HepG2 (cell line): Measurements from ENCODE around the gene KIRREL3. TPM values are rescaled to one million over a fixed set of nuclear protein-coding genes. Genes with fewer than 3 reads are reported as not detected.

Experiments
- ATAC-seq: fragments of 200-7000 bp; cut with Tn5 transposase; 3 replicates; pipeline ENCODE4 v1.9.1; 2020; ENCODE audit warnings: mild to moderate bottlenecking, moderate library complexity
- BruUV-seq: library from RNA; stranded (reverse); fragments of 400-500 nt; replicated peaks from 2 replicates; lab custom pipeline; 2021; lab: Mats Ljungman, UMichigan
- CTCF ChIA-PET: fragments of 300-600 bp; formaldehyde crosslinking; extraction: SDS; loops from one replicate; lab custom pipeline; 2021; ENCODE audit warnings: low total read pairs, inconsistent platforms, low intra/inter-chr PET ratio; lab: Yijun Ruan, JAX
- POLR2A ChIA-PET: fragments of 350-600 bp; sonication (Branson Sonifier 250); formaldehyde crosslinking; loops from one replicate; lab custom pipeline; 2020; ENCODE audit warnings: antibody characterized with exemption, inconsistent platforms; lab: Yijun Ruan, JAX
- DNase-seq: peaks from one replicate; pipeline ENCODE4 v3.0.0-alpha.2; 2015; ENCODE audit warnings: low spot score
- FAIRE-seq: peaks from 3 replicates; lab custom pipeline; 2011; peaks lifted over from hg19 to GRCh38; lab: Jason Lieb, UNC
- H2AFZ ChIP-seq: one replicate; pipeline ENCODE4 v1.6.1; 2011; ENCODE audit warnings: low read length, inconsistent platforms
- H3K27ac ChIP-seq: fragments of 300-600 bp; 3 replicates; pipeline ENCODE4 v1.8.0; 2011; ENCODE audit warnings: mixed run types, mild to moderate bottlenecking, mixed read lengths, low read length, inconsistent platforms; ENCODE audit not compliant: insufficient read depth; ENCODE audit errors: extremely low read length
- H3K27me3 ChIP-seq, 2 experiments: fragments of 200-600 bp in 1 of 2; 2 replicates in 1 of 2; 3 replicates in 1 of 2; pipeline versions ENCODE4 v1.6.0 to v1.8.0; 2011; ENCODE audit warnings: low read length in 2 of 2, mild to moderate bottlenecking in 2 of 2, moderate library complexity in 2 of 2, inconsistent platforms in 1 of 2; ENCODE audit not compliant: insufficient read depth in 2 of 2, control insufficient read depth in 1 of 2
- H3K36me3 ChIP-seq, 2 experiments: fragments of 200-600 bp in 1 of 2; replicated peaks in 1 of 2; 2 replicates in 1 of 2; 3 replicates in 1 of 2; pipeline versions ENCODE4 v1.5.1 to v1.8.0; 2011; ENCODE audit warnings: low read length in 2 of 2, inconsistent platforms in 1 of 2; ENCODE audit not compliant: insufficient read depth in 2 of 2, control insufficient read depth in 1 of 2
- H3K4me1 ChIP-seq: 2 replicates; pipeline ENCODE4 v1.5.1; 2012; ENCODE audit warnings: low read length, inconsistent platforms; ENCODE audit not compliant: insufficient read depth
- H3K4me2 ChIP-seq: 2 replicates; pipeline ENCODE4 v1.6.0; 2011; ENCODE audit warnings: low read depth, low read length, inconsistent platforms
- H3K4me3 ChIP-seq, 3 experiments: fragments of 200-600 bp in 1 of 3; sonication (generic), shearing (Covaris generic) in 1 of 3; replicated peaks in 1 of 3; 2 replicates each; pipeline ENCODE4 v1.5.1; 2011 to 2016; ENCODE audit warnings: low read length in 3 of 3, inconsistent platforms in 2 of 3, low read depth in 2 of 3, mild to moderate bottlenecking in 2 of 3, control low read depth in 1 of 3, mixed read lengths in 1 of 3; ENCODE audit not compliant: insufficient read depth in 1 of 3
- H3K79me2 ChIP-seq: one replicate; pipeline ENCODE4 v1.6.1; 2011; ENCODE audit warnings: low read length, inconsistent platforms; ENCODE audit not compliant: insufficient read depth
- H3K9ac ChIP-seq: 2 replicates; pipeline ENCODE4 v1.6.0; 2011; ENCODE audit warnings: mild to moderate bottlenecking, low read depth, low read length, inconsistent platforms; ENCODE audit not compliant: insufficient read depth
- H3K9me3 ChIP-seq: 2 replicates; pipeline ENCODE4 v1.5.1; 2012; ENCODE audit warnings: mild to moderate bottlenecking, low read length
- H4K20me1 ChIP-seq: 2 replicates; pipeline ENCODE4 v1.6.0; 2011; ENCODE audit warnings: inconsistent platforms, mild to moderate bottlenecking, low read length, moderate library complexity; ENCODE audit not compliant: insufficient read depth
- ATF3 ChIP-seq: sonication (generic); formaldehyde crosslinking; IDR thresholded peaks from 2 replicates; pipeline ENCODE4 v1.4.0; 2020; ENCODE audit warnings: missing genetic modification reagents
- CCDC6 ChIP-seq: sonication (generic); formaldehyde crosslinking; IDR thresholded peaks from 2 replicates; pipeline ENCODE4 v1.8.1; 2022; ENCODE audit warnings: mild to moderate bottlenecking, missing genetic modification reagents, moderate library complexity
- EZH2 ChIP-seq: conservative IDR thresholded peaks from 2 replicates; pipeline ENCODE4 v1.6.1; 2012; ENCODE audit warnings: mild to moderate bottlenecking, low read depth, low read length, moderate library complexity
- KDM3A ChIP-seq: IDR thresholded peaks from 2 replicates; pipeline ENCODE4 v1.6.1; 2018; ENCODE audit warnings: low read depth, missing compliant biosample characterization
- NFE2L1 ChIP-seq: sonication (generic); formaldehyde crosslinking; IDR thresholded peaks from 2 replicates; pipeline ENCODE4 v1.4.0; 2020; ENCODE audit warnings: missing genetic modification reagents, mild to moderate bottlenecking, borderline replicate concordance
- RFX1 ChIP-seq: fragments of 450-650 bp; IDR thresholded peaks from 2 replicates; pipeline ENCODE4 v1.6.1; 2017
- TFDP2 ChIP-seq: sonication (generic); formaldehyde crosslinking; IDR thresholded peaks from 2 replicates; pipeline ENCODE4 v1.4.0; 2020; ENCODE audit warnings: missing genetic modification reagents
- ZBTB44 ChIP-seq: sonication (generic); formaldehyde crosslinking; IDR thresholded peaks from 2 replicates; pipeline ENCODE4 v1.4.0; 2020; ENCODE audit warnings: missing genetic modification reagents
- ZNF589 ChIP-seq: sonication (generic); formaldehyde crosslinking; conservative IDR thresholded peaks from 2 replicates; pipeline ENCODE4 v1.8.0; 2022; ENCODE audit warnings: mild to moderate bottlenecking, moderate library complexity, missing genetic modification reagents
- WGBS: methylation state at CpG from one replicate; pipeline ENCODE4 v1.1.6; 2017; ENCODE audit warnings: low lambda C conversion rate; 5-methylcytosine and 5-hydroxymethylcytosine counted together
- in situ Hi-C: cut with HindIII; loops from 2 replicates; pipeline ENCODE4 v1.10.0; 2017; ENCODE audit warnings: low pct_unique_long_range_greater_than_20kb; ENCODE audit not compliant: extremely low pct_ligation_motif_present
- intact Hi-C: fragments of 100-400 bp; cut with micrococcal nuclease; formaldehyde crosslinking; loops from one replicate; pipeline ENCODE4 v1.10.0; 2022; ENCODE audit not compliant: unreplicated experiment
- polyA plus RNA-seq, 8 experiments: library from polyadenylated mRNA; depleted of rRNA in 3 of 8; stranded (reverse) in 7 of 8; unstranded in 1 of 8; fragments of >200 nt; fragmentation: Illumina TruSeq in 4 of 8; extraction: Trizol in 4 of 8; gene quantifications; 2 replicates each; pipeline versions ENCODE4 v1.2.1 to v1.2.3, GENCODE V29; 2011 to 2016; ENCODE audit warnings: low read depth in 4 of 8, missing spikeins in 1 of 8, mixed read lengths in 1 of 8; ENCODE audit not compliant: insufficient read depth in 1 of 8
- total RNA-seq, 5 experiments: library from RNA; depleted of rRNA; stranded (reverse); fragments of >200 nt; fragmentation: Illumina TruSeq; extraction: Trizol; gene quantifications; 2 replicates each; pipeline ENCODE4 v1.2.3, GENCODE V29; 2016; ENCODE audit warnings: low read depth in 1 of 5
- TF ChIP-seq, protein P1 (sequence below): sonication (generic); formaldehyde crosslinking; IDR thresholded peaks from 2 replicates; pipeline ENCODE4 v1.5.1; 2020; ENCODE audit warnings: mild to moderate bottlenecking, missing genetic modification reagents, borderline replicate concordance
- TF ChIP-seq, protein P2 (sequence below): sonication (generic); formaldehyde crosslinking; IDR thresholded peaks from 2 replicates; pipeline ENCODE4 v1.5.0; 2020; ENCODE audit warnings: mild to moderate bottlenecking, missing genetic modification reagents
- TF ChIP-seq, protein P3 (sequence below): sonication (generic); formaldehyde crosslinking; IDR thresholded peaks from 2 replicates; pipeline ENCODE4 v1.8.1; 2023; ENCODE audit warnings: mild to moderate bottlenecking, missing genetic modification reagents

KIRREL3 gene
- total and polyA plus RNA-seq, 2 of the 13 experiments (the other 11 are each of a cell fraction or from before 2014, with no cell fraction given) = not detected

DNA sequence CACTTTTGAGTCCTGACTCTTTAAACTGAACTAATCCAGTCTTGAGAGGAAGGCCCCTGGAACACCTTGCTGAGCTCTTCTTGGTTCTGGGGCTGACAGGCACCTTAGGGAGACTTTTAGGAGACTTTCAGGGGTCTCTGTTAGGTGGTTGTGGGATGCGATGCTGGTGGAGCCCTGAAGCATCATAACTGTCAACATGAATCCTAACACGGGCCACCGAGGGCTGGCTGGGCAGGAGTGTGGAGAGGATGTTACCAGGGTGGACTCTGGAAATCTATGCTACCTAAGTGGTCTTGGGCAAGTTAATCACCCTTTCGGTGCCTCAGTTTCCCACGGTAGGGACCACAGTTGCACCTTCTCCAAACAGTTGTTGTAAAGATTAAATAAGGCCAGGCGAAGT, 538.6 kb downstream of the KIRREL3 start:
- H2AFZ ChIP-seq = no peak overlapping the region
- in situ Hi-C loops = no loop called here
- TF ChIP-seq TFDP2 (CRISPR knock-in tag) = no peak
- TF ChIP-seq CCDC6 = no peak
- TF ChIP-seq, protein P1, sequence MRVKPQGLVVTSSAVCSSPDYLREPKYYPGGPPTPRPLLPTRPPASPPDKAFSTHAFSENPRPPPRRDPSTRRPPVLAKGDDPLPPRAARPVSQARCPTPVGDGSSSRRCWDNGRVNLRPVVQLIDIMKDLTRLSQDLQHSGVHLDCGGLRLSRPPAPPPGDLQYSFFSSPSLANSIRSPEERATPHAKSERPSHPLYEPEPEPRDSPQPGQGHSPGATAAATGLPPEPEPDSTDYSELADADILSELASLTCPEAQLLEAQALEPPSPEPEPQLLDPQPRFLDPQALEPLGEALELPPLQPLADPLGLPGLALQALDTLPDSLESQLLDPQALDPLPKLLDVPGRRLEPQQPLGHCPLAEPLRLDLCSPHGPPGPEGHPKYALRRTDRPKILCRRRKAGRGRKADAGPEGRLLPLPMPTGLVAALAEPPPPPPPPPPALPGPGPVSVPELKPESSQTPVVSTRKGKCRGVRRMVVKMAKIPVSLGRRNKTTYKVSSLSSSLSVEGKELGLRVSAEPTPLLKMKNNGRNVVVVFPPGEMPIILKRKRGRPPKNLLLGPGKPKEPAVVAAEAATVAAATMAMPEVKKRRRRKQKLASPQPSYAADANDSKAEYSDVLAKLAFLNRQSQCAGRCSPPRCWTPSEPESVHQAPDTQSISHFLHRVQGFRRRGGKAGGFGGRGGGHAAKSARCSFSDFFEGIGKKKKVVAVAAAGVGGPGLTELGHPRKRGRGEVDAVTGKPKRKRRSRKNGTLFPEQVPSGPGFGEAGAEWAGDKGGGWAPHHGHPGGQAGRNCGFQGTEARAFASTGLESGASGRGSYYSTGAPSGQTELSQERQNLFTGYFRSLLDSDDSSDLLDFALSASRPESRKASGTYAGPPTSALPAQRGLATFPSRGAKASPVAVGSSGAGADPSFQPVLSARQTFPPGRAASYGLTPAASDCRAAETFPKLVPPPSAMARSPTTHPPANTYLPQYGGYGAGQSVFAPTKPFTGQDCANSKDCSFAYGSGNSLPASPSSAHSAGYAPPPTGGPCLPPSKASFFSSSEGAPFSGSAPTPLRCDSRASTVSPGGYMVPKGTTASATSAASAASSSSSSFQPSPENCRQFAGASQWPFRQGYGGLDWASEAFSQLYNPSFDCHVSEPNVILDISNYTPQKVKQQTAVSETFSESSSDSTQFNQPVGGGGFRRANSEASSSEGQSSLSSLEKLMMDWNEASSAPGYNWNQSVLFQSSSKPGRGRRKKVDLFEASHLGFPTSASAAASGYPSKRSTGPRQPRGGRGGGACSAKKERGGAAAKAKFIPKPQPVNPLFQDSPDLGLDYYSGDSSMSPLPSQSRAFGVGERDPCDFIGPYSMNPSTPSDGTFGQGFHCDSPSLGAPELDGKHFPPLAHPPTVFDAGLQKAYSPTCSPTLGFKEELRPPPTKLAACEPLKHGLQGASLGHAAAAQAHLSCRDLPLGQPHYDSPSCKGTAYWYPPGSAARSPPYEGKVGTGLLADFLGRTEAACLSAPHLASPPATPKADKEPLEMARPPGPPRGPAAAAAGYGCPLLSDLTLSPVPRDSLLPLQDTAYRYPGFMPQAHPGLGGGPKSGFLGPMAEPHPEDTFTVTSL = no peak
- TF ChIP-seq ZNF589 (CRISPR knock-in tag) = no peak
- TF ChIP-seq, protein P2, sequence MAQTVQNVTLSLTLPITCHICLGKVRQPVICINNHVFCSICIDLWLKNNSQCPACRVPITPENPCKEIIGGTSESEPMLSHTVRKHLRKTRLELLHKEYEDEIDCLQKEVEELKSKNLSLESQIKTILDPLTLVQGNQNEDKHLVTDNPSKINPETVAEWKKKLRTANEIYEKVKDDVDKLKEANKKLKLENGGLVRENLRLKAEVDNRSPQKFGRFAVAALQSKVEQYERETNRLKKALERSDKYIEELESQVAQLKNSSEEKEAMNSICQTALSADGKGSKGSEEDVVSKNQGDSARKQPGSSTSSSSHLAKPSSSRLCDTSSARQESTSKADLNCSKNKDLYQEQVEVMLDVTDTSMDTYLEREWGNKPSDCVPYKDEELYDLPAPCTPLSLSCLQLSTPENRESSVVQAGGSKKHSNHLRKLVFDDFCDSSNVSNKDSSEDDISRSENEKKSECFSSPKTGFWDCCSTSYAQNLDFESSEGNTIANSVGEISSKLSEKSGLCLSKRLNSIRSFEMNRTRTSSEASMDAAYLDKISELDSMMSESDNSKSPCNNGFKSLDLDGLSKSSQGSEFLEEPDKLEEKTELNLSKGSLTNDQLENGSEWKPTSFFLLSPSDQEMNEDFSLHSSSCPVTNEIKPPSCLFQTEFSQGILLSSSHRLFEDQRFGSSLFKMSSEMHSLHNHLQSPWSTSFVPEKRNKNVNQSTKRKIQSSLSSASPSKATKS (CRISPR knock-in tag) = no peak
- TF ChIP-seq ATF3 = no peak
- no peak for TF ChIP-seq RFX1
- no peak for TF ChIP-seq EZH2
- TF ChIP-seq, protein P3, sequence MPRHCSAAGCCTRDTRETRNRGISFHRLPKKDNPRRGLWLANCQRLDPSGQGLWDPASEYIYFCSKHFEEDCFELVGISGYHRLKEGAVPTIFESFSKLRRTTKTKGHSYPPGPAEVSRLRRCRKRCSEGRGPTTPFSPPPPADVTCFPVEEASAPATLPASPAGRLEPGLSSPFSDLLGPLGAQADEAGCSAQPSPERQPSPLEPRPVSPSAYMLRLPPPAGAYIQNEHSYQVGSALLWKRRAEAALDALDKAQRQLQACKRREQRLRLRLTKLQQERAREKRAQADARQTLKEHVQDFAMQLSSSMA (CRISPR knock-in tag) = no peak
- TF ChIP-seq ZBTB44 (CRISPR knock-in tag) = no peak
- TF ChIP-seq KDM3A (CRISPR knock-in tag) = no peak
- TF ChIP-seq NFE2L1 = no peak

More for the DNA sequence above, 538.6 kb downstream of the KIRREL3 start:
- no peaks in the 10 kb centered on the region for H3K36me3 ChIP-seq
- no peaks in the 10 kb centered on the region for H3K4me1 ChIP-seq
- 35% methylated on average over 6 of the region's 6 CpGs for WGBS
- H4K20me1 ChIP-seq = no peaks in the 10 kb centered on the region
- H3K79me2 ChIP-seq = no peaks in the 10 kb centered on the region
- no peak overlapping the region for H3K9ac ChIP-seq
- ChIA-PET CTCF (no interaction called here), POLR2A (no interaction called here)
- H3K27ac ChIP-seq = no peak overlapping the region
- H3K9me3 ChIP-seq = no peaks in the 10 kb centered on the region
- no peak for DNase-seq
- intact Hi-C loops = no loop called here
- no TSS peak for BruUV-seq
- H3K4me3 ChIP-seq = no peak overlapping the region
- no peak overlapping the region for H3K4me2 ChIP-seq
- ATAC-seq = no peak
- no peak for FAIRE-seq
- peaks cover 17 to 88% of the 10 kb centered on the region in 2 experiments; a peak in 3 of 5 replicates for H3K27me3 ChIP-seq
